ENCODE measurements around the gene TBC1D5. TPM values are rescaled to one million over a fixed set of nuclear protein-coding genes. Genes with fewer than 3 reads are reported as not detected.

TBC1D5 gene
- total RNA-seq, 4 donors from 2014 or later = 29.2 to 114 (median 53.4) TPM

DNA sequence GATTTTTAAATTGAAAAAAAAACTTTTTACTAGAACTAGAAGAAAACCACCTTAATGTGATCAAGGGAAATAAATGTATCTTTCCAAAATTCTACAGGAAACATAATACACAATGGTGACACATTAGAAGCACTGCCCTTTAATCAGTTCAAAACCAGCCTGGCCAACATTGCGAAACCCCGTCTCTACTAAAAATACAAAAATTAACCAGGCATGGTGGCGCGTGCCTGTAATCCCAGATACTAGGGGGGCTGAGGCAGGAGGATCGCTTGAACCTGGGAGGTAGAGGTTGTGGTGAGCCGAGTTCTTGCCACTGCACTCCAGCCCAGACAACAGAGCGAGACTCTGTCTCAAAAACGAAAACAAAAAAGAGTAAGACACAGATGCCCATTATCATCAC is 134.5 kb downstream of the TBC1D5 start:
- no peak overlapping the region for H3K27ac ChIP-seq
- no peaks in the 10 kb centered on the region for H3K4me1 ChIP-seq
- no peaks in the 10 kb centered on the region for H3K9me3 ChIP-seq
- H3K27me3 ChIP-seq = no peaks in the 10 kb centered on the region
- no peak for DNase-seq
- H3K4me3 ChIP-seq = no peak overlapping the region
- H3K36me3 ChIP-seq = no peaks in the 10 kb centered on the region
- TF ChIP-seq POLR2A (IDR thresholded peaks at IDR 0.05) = no peak
- TF ChIP-seq, protein P1, sequence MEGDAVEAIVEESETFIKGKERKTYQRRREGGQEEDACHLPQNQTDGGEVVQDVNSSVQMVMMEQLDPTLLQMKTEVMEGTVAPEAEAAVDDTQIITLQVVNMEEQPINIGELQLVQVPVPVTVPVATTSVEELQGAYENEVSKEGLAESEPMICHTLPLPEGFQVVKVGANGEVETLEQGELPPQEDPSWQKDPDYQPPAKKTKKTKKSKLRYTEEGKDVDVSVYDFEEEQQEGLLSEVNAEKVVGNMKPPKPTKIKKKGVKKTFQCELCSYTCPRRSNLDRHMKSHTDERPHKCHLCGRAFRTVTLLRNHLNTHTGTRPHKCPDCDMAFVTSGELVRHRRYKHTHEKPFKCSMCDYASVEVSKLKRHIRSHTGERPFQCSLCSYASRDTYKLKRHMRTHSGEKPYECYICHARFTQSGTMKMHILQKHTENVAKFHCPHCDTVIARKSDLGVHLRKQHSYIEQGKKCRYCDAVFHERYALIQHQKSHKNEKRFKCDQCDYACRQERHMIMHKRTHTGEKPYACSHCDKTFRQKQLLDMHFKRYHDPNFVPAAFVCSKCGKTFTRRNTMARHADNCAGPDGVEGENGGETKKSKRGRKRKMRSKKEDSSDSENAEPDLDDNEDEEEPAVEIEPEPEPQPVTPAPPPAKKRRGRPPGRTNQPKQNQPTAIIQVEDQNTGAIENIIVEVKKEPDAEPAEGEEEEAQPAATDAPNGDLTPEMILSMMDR (IDR thresholded peaks at IDR 0.05) = no peak

DNA sequence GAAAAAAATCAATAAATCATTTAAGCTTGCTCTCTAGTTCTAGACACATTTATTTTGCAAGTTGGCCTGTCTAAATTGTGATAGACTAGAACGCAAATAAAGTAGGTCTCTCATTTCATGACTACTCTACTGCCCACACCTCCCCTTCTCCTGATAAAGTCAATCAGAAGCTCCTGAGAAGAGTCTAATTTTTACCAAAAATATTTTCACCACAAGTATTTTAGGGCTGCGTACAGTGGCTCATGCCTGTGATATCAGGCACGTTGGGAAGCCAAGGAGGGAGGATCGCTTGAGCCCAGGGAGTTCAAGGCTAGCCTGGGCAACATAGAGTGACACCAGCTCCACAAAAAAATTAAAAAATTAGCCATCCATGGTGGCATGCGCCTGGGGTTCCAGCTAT is 136.5 kb downstream of the TBC1D5 start:
- TF ChIP-seq POLR2A (IDR thresholded peaks at IDR 0.05) = no peak
- TF ChIP-seq, protein P1 (IDR thresholded peaks at IDR 0.05) = no peak
- no peaks in the 10 kb centered on the region for H3K4me1 ChIP-seq
- H3K36me3 ChIP-seq = no peaks in the 10 kb centered on the region
- no peak overlapping the region for H3K27ac ChIP-seq
- H3K4me3 ChIP-seq = no peak overlapping the region
- DNase-seq = no peak
- H3K9me3 ChIP-seq = no peaks in the 10 kb centered on the region
- no peaks in the 10 kb centered on the region for H3K27me3 ChIP-seq

DNA sequence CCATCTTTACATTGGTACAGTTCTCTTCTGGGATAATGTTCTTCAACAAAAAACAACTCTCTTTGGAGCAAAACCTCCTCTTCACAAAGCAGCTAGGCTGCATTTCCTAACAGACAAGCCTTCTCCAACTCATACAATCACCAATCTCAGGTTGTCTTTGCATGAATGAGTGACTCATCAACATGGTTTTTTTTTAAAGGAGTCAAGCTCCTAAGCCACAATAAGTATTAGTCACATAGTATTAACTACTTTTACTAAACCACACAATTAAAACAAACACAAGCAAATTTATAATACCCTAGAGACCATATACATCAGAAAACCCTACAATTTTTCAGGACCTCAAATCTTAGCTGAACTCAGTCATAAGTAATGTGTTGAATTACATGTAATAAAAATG is 137.4 kb downstream of the TBC1D5 start:
- no peak for DNase-seq
- Histone ChIP-seq H3K36me3 (no peaks in the 10 kb centered on the region), H3K4me1 (no peaks in the 10 kb centered on the region), H3K27me3 (no peaks in the 10 kb centered on the region), H3K27ac (no peak overlapping the region), H3K4me3 (no peak overlapping the region), H3K9me3 (no peaks in the 10 kb centered on the region)
- TF ChIP-seq, protein P1 (IDR thresholded peaks at IDR 0.05) = no peak
- TF ChIP-seq POLR2A (IDR thresholded peaks at IDR 0.05) = no peak

DNA sequence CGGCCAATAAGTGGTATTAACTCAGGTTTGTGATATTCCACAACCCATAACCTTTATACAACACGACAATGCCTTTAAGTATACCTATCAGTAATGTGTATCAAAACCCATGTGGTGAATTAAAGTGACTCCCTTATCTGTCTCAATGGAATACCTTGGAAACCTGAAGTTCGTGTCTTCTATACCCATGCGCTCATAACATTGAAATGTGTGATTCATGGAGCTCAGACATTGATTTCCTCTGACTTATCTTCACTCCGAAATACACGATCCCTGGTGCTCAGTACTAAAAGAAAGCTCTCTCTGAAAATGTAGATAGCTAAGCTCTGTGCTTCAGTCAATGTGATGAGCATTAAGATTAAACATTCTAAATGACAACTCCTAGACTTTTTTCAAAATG is 140.3 kb downstream of the TBC1D5 start:
- Histone ChIP-seq H3K27me3 (no peaks in the 10 kb centered on the region), H3K27ac (no peak overlapping the region), H3K4me1 (no peaks in the 10 kb centered on the region), H3K36me3 (no peaks in the 10 kb centered on the region), H3K9me3 (no peaks in the 10 kb centered on the region), H3K4me3 (no peak overlapping the region)
- TF ChIP-seq POLR2A (IDR thresholded peaks at IDR 0.05) = no peak
- TF ChIP-seq, protein P1 (IDR thresholded peaks at IDR 0.05) = no peak
- no peak for DNase-seq

DNA sequence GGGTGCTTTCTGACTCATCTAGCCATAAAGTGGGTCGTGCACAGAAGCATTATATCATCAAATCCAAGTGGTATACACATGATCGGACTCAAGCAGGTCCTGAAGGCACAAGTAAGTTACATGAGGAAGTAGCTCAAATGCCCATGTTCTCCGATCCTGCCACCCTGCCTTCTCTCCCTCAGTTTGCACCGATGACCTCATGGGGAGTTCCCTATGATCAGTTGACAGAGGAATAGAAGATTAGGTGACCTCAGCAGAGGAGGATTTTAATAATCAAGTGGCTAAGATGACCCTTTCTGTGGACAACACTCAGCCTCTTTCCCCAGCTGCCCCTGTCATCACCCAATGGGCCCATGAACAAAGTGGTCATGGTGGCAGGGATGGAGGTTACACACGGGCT is 149.5 kb downstream of the TBC1D5 start:
- no peaks in the 10 kb centered on the region for H3K36me3 ChIP-seq
- no peaks in the 10 kb centered on the region for H3K27me3 ChIP-seq
- no peak overlapping the region for H3K27ac ChIP-seq
- peaks cover 0 to 6% (median 0%) of the 10 kb centered on the region in 4 donors for H3K9me3 ChIP-seq
- no peak overlapping the region for H3K4me3 ChIP-seq
- DNase-seq = no peak
- H3K4me1 ChIP-seq = no peaks in the 10 kb centered on the region
- TF ChIP-seq POLR2A (IDR thresholded peaks at IDR 0.05) = no peak
- TF ChIP-seq, protein P1 (IDR thresholded peaks at IDR 0.05) = no peak

DNA sequence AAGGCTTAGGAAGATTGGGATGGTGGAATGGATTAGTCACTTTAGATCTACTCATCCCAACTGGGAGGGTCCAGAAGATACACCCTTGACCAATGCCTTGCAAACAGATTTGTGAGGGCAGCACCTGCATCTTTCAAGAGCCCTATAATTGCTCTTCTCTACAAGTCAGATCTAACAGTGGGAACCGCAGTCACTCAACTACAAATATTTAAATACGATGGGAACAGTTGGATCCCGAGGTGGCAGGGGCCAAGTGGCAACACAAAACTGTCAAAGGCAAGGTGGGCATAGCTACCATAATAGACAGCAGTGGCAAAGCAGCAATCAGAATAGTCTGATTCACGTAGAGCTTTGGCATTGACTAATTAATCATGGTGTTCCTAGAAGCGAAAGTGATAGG is 152.0 kb downstream of the TBC1D5 start:
- Histone ChIP-seq H3K27me3 (no peaks in the 10 kb centered on the region), H3K27ac (no peak overlapping the region), H3K4me3 (no peak overlapping the region), H3K36me3 (no peaks in the 10 kb centered on the region), H3K4me1 (no peaks in the 10 kb centered on the region), H3K9me3 (peaks cover 0 to 6% (median 0%) of the 10 kb centered on the region in 4 donors)
- TF ChIP-seq, protein P1 (IDR thresholded peaks at IDR 0.05) = no peak
- no peak for TF ChIP-seq POLR2A (IDR thresholded peaks at IDR 0.05)
- DNase-seq = no peak
